Stimulated activated CD4-positive, alpha-beta T cell treated with anti-CD3 and anti-CD28 coated beads, Interleukin-4, amount 100 ng/mL, for 1 hour (primary cell): ENCODE results near the gene NRXN2.

ENCODE experiments used
- DNase-seq: peaks from one replicate; pipeline ENCODE4 v3.0.0-alpha.2; 2020

Gene NRXN2

GRCh38 chr11:64644647-64645275, 78.2 kb downstream of the NRXN2 start:
- no peak for DNase-seq

- DNase-seq = no peak
Observed at GRCh38 chr11:64643920-64644646, 78.9 kb downstream of the NRXN2 start.

- no peak for DNase-seq
Observed at GRCh38 chr11:64643256-64643881, 79.6 kb downstream of the NRXN2 start.

- no peak for DNase-seq
Observed at GRCh38 chr11:64642871-64643255, 80.1 kb downstream of the NRXN2 start.

- no peak for DNase-seq
Observed at GRCh38 chr11:64642418-64642735, 80.6 kb downstream of the NRXN2 start.

GRCh38 chr11:64641596-64642417, 81.2 kb downstream of the NRXN2 start:
- DNase-seq = no peak

- DNase-seq = no peak
Observed at GRCh38 chr11:64639885-64640284, 83.1 kb downstream of the NRXN2 start.

- no peak for DNase-seq
Observed at GRCh38 chr11:64638829-64639228, 84.2 kb downstream of the NRXN2 start.

GRCh38 chr11:64638018-64638665, 84.9 kb downstream of the NRXN2 start:
- DNase-seq = no peak

- no peak for DNase-seq
Observed at GRCh38 chr11:64637334-64638017, 85.5 kb downstream of the NRXN2 start.

GRCh38 chr11:64633555-64634159, 89.3 kb downstream of the NRXN2 start:
- no peak for DNase-seq

GRCh38 chr11:64632654-64633053, 90.3 kb downstream of the NRXN2 start:
- no peak for DNase-seq

GRCh38 chr11:64632237-64632636, 90.8 kb downstream of the NRXN2 start:
- no peak for DNase-seq

- no peak for DNase-seq
Observed at GRCh38 chr11:64631675-64632074, 91.3 kb downstream of the NRXN2 start.

- DNase-seq = no peak
Observed at GRCh38 chr11:64629796-64630562, 93.0 kb downstream of the NRXN2 start.

GRCh38 chr11:64629103-64629502, 93.9 kb downstream of the NRXN2 start:
- no peak for DNase-seq

- DNase-seq = no peak
Observed at GRCh38 chr11:64628596-64628995, 94.4 kb downstream of the NRXN2 start.

- no peak for DNase-seq
Observed at GRCh38 chr11:64627371-64627770, 95.6 kb downstream of the NRXN2 start.

- no peak for DNase-seq
Observed at GRCh38 chr11:64626637-64627036, 96.4 kb downstream of the NRXN2 start.

- DNase-seq = no peak
Observed at GRCh38 chr11:64624883-64625481, 98.0 kb downstream of the NRXN2 start.

GRCh38 chr11:64622681-64623080, 100.3 kb downstream of the NRXN2 start:
- DNase-seq = no peak
